Heart right ventricle (tissue), 16 donors: ENCODE data around the gene SYNPO2. TPM values are rescaled to one million over a fixed set of nuclear protein-coding genes. Genes with fewer than 3 reads are reported as not detected.

ENCODE experiments used
- ATAC-seq, 8 donors: fragments of 200-7000 bp; cut with Tn5 transposase; one replicate each; pipeline ENCODE4 v1.9.1; 2020; ENCODE audit warnings: mild to moderate bottlenecking in 8 of 8, moderate library complexity in 8 of 8, moderate number of reproducible peaks in 1 of 8
- DNase-seq, 2 donors: peaks; one replicate each; pipeline ENCODE4 v3.0.0-alpha.2; 2020
- H3K27ac ChIP-seq, 10 donors: fragments of 200-600 bp; sonication (generic) in 2 of 10; one replicate each; pipeline versions ENCODE4 v1.5.0 to v1.8.0; 2020 to 2022; ENCODE audit warnings: mild to moderate bottlenecking in 3 of 10
- H3K27me3 ChIP-seq, 7 donors: fragments of 200-600 bp; one replicate each; pipeline ENCODE4 v1.8.0; 2021 to 2022; ENCODE audit warnings: mild to moderate bottlenecking in 2 of 7
- H3K36me3 ChIP-seq, 9 donors: fragments of 200-600 bp; sonication (generic) in 1 of 9; one replicate each; pipeline versions ENCODE4 v1.5.0 to v1.8.0; 2020 to 2022; ENCODE audit warnings: mild to moderate bottlenecking in 2 of 9
- H3K4me1 ChIP-seq, 9 donors: fragments of 200-600 bp; sonication (generic) in 1 of 9; one replicate each; pipeline versions ENCODE4 v1.5.0 to v1.8.0; 2020 to 2022; ENCODE audit warnings: mild to moderate bottlenecking in 4 of 9
- H3K4me3 ChIP-seq, 10 donors: fragments of 200-600 bp; sonication (generic) in 2 of 10; one replicate each; pipeline versions ENCODE4 v1.5.0 to v1.8.0; 2020 to 2022; ENCODE audit warnings: mild to moderate bottlenecking in 7 of 10, moderate library complexity in 2 of 10
- H3K9me3 ChIP-seq, 11 donors: fragments of 200-600 bp in 10 of 11; sonication (generic) in 2 of 11; one replicate each; pipeline versions ENCODE4 v1.5.0 to v1.8.0; 2013 to 2022; ENCODE audit warnings: mild to moderate bottlenecking in 2 of 11, control low read depth in 1 of 11, moderate library complexity in 1 of 11
- WGBS, 2 donors: extraction: QIAGEN DNeasy Blood & Tissue Kit; methylation state at CpG; one replicate each; pipeline ENCODE4 v1.1.7; 2013; ENCODE audit warnings: inconsistent platforms in 1 of 2; 5-methylcytosine and 5-hydroxymethylcytosine counted together
- intact Hi-C, 10 donors: fragments of 100-400 bp; cut with DNase I; formaldehyde crosslinking; loops; one replicate each; pipeline versions ENCODE4 v1.11.1 to v1.14.2; 2022
- long read RNA-seq, 3 donors: library from polyadenylated mRNA; unstranded; transcript quantifications; one replicate each; pipeline ENCODE4 v2.0.0, GENCODE V29; 2020 to 2021
- polyA plus RNA-seq, 2 donors: library from polyadenylated mRNA; stranded (reverse); fragments of 200-250 nt; gene quantifications; one replicate each; pipeline ENCODE4 v1.2.3, GENCODE V29; 2013
- total RNA-seq, 10 donors: library from RNA; stranded (reverse); fragmentation: NEBNext Ultra II Directional in 3 of 10; extraction: Animal tissue kit (Norgen Biotek cat#: 25700) in 3 of 10; gene quantifications; one replicate each; pipeline versions ENCODE4 v1.2.1 to v1.2.4, GENCODE V29; 2021 to 2023
- TF ChIP-seq, protein P1 (sequence below), 9 donors: fragments of 200-600 bp; sonication (generic) in 2 of 9; IDR thresholded peaks; one replicate each; pipeline versions ENCODE4 v1.5.0 to v1.8.0; 2021 to 2022; ENCODE audit warnings: antibody characterized with exemption in 9 of 9, mild to moderate bottlenecking in 5 of 9, moderate library complexity in 1 of 9
- donor health status: Arrhythmogenic right ventricular cardiomyopathy.
- donor health status: ischemic (EF 13 %, LVEDD 7.1; RV severe dilation, severe dysfunction).
- donor health status: healthy with polysubstance abuse.
- donor health status: DM: no; HTN: yes; CAD: no.
- donor health status: DM: no; HTN: no; CAD: no.
- donor health status: ischemic (EF 25% LVEDD 6.9; RV normal size, moderate dysfunction).
- donor health status: ischemic (EF 25% LVEDD 5.7; RV mildly dilated, moderate dysfunction).
- donor health status: healthy.
- donor health status: DM: yes; HTN: yes; CAD: no.
- donor health status: Ischemic cardiomyopathy.
- donor health status: ischemic (EF 35%, LVEDD 5.7; RV mildly dilated, moderate dysfunction).
- donor health status: nonischemic (EF 11% LVEDD 7.7; RV severe dilation, severe dysfunction).
- donor health status: DM: yes; HTN: yes; CAD: no.
- donor health status: PGD.
- donor health status: ischemic (EF 29% LVEDD 5.4; RV normal size, mild dysfunction).
- donor health status: nonischemic (EF 23%, LVEDD 6.1; RV moderate dilation, normal function).

SYNPO2 gene, protein sequence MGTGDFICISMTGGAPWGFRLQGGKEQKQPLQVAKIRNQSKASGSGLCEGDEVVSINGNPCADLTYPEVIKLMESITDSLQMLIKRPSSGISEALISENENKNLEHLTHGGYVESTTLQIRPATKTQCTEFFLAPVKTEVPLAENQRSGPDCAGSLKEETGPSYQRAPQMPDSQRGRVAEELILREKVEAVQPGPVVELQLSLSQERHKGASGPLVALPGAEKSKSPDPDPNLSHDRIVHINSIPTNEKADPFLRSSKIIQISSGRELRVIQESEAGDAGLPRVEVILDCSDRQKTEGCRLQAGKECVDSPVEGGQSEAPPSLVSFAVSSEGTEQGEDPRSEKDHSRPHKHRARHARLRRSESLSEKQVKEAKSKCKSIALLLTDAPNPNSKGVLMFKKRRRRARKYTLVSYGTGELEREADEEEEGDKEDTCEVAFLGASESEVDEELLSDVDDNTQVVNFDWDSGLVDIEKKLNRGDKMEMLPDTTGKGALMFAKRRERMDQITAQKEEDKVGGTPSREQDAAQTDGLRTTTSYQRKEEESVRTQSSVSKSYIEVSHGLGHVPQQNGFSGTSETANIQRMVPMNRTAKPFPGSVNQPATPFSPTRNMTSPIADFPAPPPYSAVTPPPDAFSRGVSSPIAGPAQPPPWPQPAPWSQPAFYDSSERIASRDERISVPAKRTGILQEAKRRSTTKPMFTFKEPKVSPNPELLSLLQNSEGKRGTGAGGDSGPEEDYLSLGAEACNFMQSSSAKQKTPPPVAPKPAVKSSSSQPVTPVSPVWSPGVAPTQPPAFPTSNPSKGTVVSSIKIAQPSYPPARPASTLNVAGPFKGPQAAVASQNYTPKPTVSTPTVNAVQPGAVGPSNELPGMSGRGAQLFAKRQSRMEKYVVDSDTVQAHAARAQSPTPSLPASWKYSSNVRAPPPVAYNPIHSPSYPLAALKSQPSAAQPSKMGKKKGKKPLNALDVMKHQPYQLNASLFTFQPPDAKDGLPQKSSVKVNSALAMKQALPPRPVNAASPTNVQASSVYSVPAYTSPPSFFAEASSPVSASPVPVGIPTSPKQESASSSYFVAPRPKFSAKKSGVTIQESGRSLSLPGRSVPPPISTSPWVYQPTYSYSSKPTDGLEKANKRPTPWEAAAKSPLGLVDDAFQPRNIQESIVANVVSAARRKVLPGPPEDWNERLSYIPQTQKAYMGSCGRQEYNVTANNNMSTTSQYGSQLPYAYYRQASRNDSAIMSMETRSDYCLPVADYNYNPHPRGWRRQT
- 100 to 1,000 TPM; 197 to 405 (median 267) TPM for total RNA-seq
- polyA plus RNA-seq, result 10 to 100 TPM; 27.5 to 29.1 TPM
- long read RNA-seq, donor 1, full-length matches to known transcripts, result 15 of 125 reads
- long read RNA-seq, donor 1, partial matches to known transcripts, result 99 of 125 reads
- long read RNA-seq, donor 1, other reads (novel, unspliced or antisense), result 11 of 125 reads
- long read RNA-seq, donor 2, full-length matches to known transcripts, result 26 of 176 reads
- long read RNA-seq, donor 2, partial matches to known transcripts, result 135 of 176 reads
- long read RNA-seq, donor 2, other reads (novel, unspliced or antisense), result 15 of 176 reads
- long read RNA-seq, donor 3, full-length matches to known transcripts, result 61 of 481 reads
- long read RNA-seq, donor 3, partial matches to known transcripts, result 42 of 481 reads
- long read RNA-seq, donor 3, other reads (novel, unspliced or antisense), result 378 of 481 reads

DNA sequence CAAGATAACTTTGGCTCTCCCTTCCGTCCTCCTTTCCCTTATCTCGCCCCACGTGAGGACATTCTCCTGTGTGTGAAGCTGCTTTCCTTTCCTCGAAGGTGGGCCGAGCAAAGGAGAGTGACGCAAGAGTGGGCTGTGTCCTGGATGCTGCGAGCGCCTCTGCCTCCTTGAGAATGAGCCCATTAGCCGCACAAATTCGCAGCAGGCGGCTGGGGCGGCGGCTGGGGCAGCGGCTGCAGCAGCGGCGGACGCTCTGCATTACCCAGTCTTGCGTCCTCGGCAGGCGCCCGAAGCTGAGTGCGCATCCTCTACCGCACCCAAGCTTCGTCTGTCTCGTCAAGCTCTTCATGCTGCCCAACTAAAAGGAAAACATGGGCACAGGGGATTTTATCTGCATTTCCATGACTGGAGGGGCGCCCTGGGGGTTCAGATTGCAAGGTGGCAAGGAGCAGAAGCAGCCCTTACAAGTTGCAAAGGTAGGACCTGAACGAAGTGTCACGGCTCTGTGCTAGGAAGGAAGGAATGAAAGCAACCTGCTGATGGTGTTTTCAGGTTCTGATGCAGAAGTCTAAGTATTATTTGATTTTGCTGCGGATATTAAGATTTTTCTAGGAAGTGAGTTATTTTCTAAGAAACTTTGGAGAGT lies at the start of gene SYNPO2:
Gene SYNPO2 (plus strand): TSS at position 189 of the 646 bp plus-strand sequence. CDS start 183 bp downstream, at position 372.
- H3K9me3 ChIP-seq, result no peaks in the 10 kb centered on the region
- ATAC-seq (peak; percentile 84 to 94 (median 90)), DNase-seq (peak; percentile 81 to 84)
- intact Hi-C loops, result loop anchor here (2.0 to 10.0 kb wide), 10 partner anchors 51 to 396 kb away; partner anchors contain the start of gene SEC24D (in 3 of the 10)
- peaks cover 0 to 19% (median 0%) of the 10 kb centered on the region in 7 donors for H3K27me3 ChIP-seq
- TF ChIP-seq, protein P1, sequence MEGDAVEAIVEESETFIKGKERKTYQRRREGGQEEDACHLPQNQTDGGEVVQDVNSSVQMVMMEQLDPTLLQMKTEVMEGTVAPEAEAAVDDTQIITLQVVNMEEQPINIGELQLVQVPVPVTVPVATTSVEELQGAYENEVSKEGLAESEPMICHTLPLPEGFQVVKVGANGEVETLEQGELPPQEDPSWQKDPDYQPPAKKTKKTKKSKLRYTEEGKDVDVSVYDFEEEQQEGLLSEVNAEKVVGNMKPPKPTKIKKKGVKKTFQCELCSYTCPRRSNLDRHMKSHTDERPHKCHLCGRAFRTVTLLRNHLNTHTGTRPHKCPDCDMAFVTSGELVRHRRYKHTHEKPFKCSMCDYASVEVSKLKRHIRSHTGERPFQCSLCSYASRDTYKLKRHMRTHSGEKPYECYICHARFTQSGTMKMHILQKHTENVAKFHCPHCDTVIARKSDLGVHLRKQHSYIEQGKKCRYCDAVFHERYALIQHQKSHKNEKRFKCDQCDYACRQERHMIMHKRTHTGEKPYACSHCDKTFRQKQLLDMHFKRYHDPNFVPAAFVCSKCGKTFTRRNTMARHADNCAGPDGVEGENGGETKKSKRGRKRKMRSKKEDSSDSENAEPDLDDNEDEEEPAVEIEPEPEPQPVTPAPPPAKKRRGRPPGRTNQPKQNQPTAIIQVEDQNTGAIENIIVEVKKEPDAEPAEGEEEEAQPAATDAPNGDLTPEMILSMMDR (IDR thresholded peaks at IDR 0.05), result no peak
- no peaks in the 10 kb centered on the region for H3K36me3 ChIP-seq
- H3K27ac ChIP-seq, result peak within 1 kb of the TSS; percentile 78 to 93 (median 85)
- H3K4me1 ChIP-seq, result peaks cover 0 to 19% (median 15%) of the 10 kb centered on the region in 9 donors
- peak within 1 kb of the TSS; percentile 34 to 74 (median 66) for H3K4me3 ChIP-seq
- WGBS, 2 donors, result 2% methylated on average over 29 of the region's 29 CpGs

DNA sequence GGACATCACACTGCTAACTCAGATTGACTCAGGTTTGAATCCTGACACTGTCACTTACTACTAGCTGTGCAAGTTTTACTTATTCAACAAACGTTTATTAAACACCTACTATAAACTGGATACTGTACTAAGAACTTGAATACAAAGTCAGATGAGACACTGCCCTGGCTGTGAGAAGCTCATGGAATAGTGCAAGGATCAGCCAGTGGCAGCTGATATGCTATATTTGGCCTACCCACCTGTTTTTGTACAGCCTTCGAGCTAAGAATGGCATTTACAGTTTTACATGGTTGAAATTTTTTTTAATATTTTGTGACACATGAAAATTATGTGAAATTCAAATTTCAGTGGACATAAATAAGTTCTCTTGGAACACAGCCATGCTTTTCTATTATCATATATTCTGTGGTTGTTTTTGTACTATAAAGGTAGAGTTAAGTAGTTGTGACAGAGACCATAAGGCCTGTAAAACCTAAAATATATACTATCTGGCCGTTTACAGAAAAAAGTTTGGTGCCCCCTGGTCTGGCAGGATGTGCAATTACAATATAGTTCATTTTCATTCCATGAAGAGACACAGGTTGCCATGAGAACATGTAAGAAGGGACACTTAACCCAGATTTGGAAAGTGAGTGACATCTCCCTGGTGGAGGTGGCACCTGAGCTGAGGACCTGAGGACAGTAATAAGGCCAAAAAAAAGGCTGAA lies 49.3 kb upstream of the SYNPO2 start:
- no peak overlapping the region for H3K4me3 ChIP-seq
- no peak overlapping the region for H3K27ac ChIP-seq
- peaks cover 0 to 11% (median 11%) of the 10 kb centered on the region in 9 donors for H3K4me1 ChIP-seq
- ATAC-seq (no peak), DNase-seq (no peak)
- H3K9me3 ChIP-seq, result no peaks in the 10 kb centered on the region
- H3K36me3 ChIP-seq, result no peaks in the 10 kb centered on the region
- WGBS, 2 donors, result 68 to 77% methylated on average over 3 of the region's 3 CpGs
- intact Hi-C loops, result loop anchor here in 6 of 10 donors (5.0 to 10.0 kb wide), 6 partner anchors 33 to 128 kb away; partner anchors contain the start of gene SYNPO2 (in 3 of the 6)
- H3K27me3 ChIP-seq, result no peaks in the 10 kb centered on the region
- TF ChIP-seq, protein P1 (IDR thresholded peaks at IDR 0.05), result no peak

DNA sequence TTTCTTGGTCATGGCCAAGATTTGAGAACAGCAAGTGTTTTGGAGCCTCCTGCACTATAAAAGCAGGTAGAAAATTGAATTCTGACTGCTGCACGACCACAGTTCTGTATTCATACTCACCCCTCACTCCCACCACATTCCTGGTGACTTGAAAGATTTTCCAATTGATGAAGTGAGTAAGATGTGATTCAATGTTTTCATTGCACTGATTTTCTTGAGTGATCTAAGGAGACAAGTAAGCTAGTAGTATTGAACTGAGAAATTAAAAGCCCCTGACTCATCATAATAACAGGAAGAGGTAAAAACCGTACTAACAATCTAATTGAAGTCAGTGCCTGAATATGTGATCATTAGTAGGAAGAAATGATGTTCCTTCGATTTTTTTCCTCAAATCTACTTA lies 46.6 kb upstream of the SYNPO2 start:
- TF ChIP-seq, protein P1 (IDR thresholded peaks at IDR 0.05), result no peak
- H3K9me3 ChIP-seq, result no peaks in the 10 kb centered on the region
- intact Hi-C loops, result no loop called here
- no peak for ATAC-seq
- no peaks in the 10 kb centered on the region for H3K27me3 ChIP-seq
- DNase-seq, result no peak
- H3K27ac ChIP-seq, result no peak overlapping the region
- H3K4me3 ChIP-seq, result no peak overlapping the region
- H3K4me1 ChIP-seq, result no peaks in the 10 kb centered on the region
- WGBS, 2 donors, result 42 to 86% methylated on average over 3 of the region's 3 CpGs
- no peaks in the 10 kb centered on the region for H3K36me3 ChIP-seq
